IMR-90 (cell line): ENCODE measurements around the gene ELANE. TPM values are rescaled to one million over a fixed set of nuclear protein-coding genes. Genes with fewer than 3 reads are reported as not detected.

ENCODE experiments used
- ATAC-seq: fragments of 200-7000 bp; cut with Tn5 transposase; 2 replicates; pipeline ENCODE4 v1.9.1; 2020; ENCODE audit warnings: low read depth, mild to moderate bottlenecking, moderate library complexity
- BruUV-seq: library from RNA; stranded (reverse); fragments of 400-500 nt; replicated peaks from 2 replicates; lab custom pipeline; 2021; lab: Mats Ljungman, UMichigan
- CTCF ChIA-PET: fragments of 300-600 bp; formaldehyde crosslinking; extraction: SDS; loops from one replicate; lab custom pipeline; 2021; ENCODE audit warnings: antibody characterized with exemption; lab: Yijun Ruan, JAX
- POLR2A ChIA-PET: fragments of 300-600 bp; sonication (Branson Sonifier 250); formaldehyde crosslinking; loops from one replicate; lab custom pipeline; 2022; ENCODE audit warnings: antibody characterized with exemption; ENCODE audit not compliant: unreplicated experiment; lab: Charles Lee
- DNase-seq: peaks from one replicate; pipeline ENCODE4 v3.0.0; 2013
- H2AFZ ChIP-seq: replicated peaks from 2 replicates; pipeline ENCODE3; 2013; ENCODE audit warnings: low read length, mild to moderate bottlenecking; ENCODE audit not compliant: poor library complexity
- H2AK5ac ChIP-seq: 2 replicates; pipeline ENCODE4 v1.6.1; 2013; ENCODE audit warnings: low read depth, low read length, inconsistent platforms
- H2AK9ac ChIP-seq: replicated peaks from 2 replicates; pipeline ENCODE3; 2013; ENCODE audit warnings: mild to moderate bottlenecking, low read depth, low read length, moderate library complexity; ENCODE audit not compliant: poor library complexity
- H2BK120ac ChIP-seq: 2 replicates; pipeline ENCODE4 v1.6.1; 2013; ENCODE audit warnings: low read depth, low read length, inconsistent platforms
- H2BK15ac ChIP-seq: 3 replicates; pipeline ENCODE4 v1.6.1; 2013; ENCODE audit warnings: low read depth, low read length, inconsistent platforms
- H2BK20ac ChIP-seq: 2 replicates; pipeline ENCODE4 v1.6.1; 2013; ENCODE audit warnings: low read depth, mild to moderate bottlenecking, inconsistent platforms, low read length, moderate library complexity
- H2BK5ac ChIP-seq: 2 replicates; pipeline ENCODE4 v1.6.1; 2013; ENCODE audit warnings: mild to moderate bottlenecking, low read depth, low read length, inconsistent platforms; ENCODE audit not compliant: poor library complexity, severe bottlenecking
- H3K14ac ChIP-seq: replicated peaks from 2 replicates; pipeline ENCODE4 v1.6.1; 2013; ENCODE audit warnings: low read depth, low read length, inconsistent platforms
- H3K18ac ChIP-seq: 2 replicates; pipeline ENCODE4 v1.6.1; 2013; ENCODE audit warnings: low read depth, low read length, control low read depth
- H3K23ac ChIP-seq: 2 replicates; pipeline ENCODE4 v1.6.1; 2013; ENCODE audit warnings: low read depth, low read length, inconsistent platforms
- H3K27ac ChIP-seq: 2 replicates; pipeline ENCODE4 v1.5.1; 2013; ENCODE audit warnings: mild to moderate bottlenecking, control low read depth, low read length; ENCODE audit not compliant: insufficient read depth
- H3K27me3 ChIP-seq: 2 replicates; pipeline ENCODE4 v1.6.1; 2013; ENCODE audit warnings: low read length; ENCODE audit not compliant: control insufficient read depth, insufficient read depth
- H3K36me3 ChIP-seq: 2 replicates; pipeline ENCODE4 v1.6.1; 2013; ENCODE audit warnings: low read length, mixed read lengths; ENCODE audit not compliant: control insufficient read depth, insufficient read depth
- H3K4ac ChIP-seq: 2 replicates; pipeline ENCODE4 v1.6.1; 2013; ENCODE audit warnings: low read depth, low read length, inconsistent platforms
- H3K4me1 ChIP-seq: 2 replicates; pipeline ENCODE4 v1.6.1; 2013; ENCODE audit warnings: low read length, mixed read lengths; ENCODE audit not compliant: control insufficient read depth, insufficient read depth
- H3K4me2 ChIP-seq: 2 replicates; pipeline ENCODE4 v1.6.1; 2013; ENCODE audit warnings: low read depth, mild to moderate bottlenecking, control low read depth, low read length, moderate library complexity
- H3K4me3 ChIP-seq: 2 replicates; pipeline ENCODE4 v1.5.1; 2013; ENCODE audit warnings: low read depth, mild to moderate bottlenecking, control low read depth, low read length, moderate library complexity; ENCODE audit not compliant: insufficient read depth
- H3K56ac ChIP-seq: 2 replicates; pipeline ENCODE4 v1.6.1; 2013; ENCODE audit warnings: low read length, inconsistent platforms; ENCODE audit not compliant: insufficient read depth; ENCODE audit errors: extremely low read depth
- H3K79me1 ChIP-seq, 2 experiments: 2 replicates each; pipeline ENCODE4 v1.6.1; 2013; ENCODE audit warnings: low read length in 2 of 2, inconsistent platforms in 1 of 2, low read depth in 1 of 2
- H3K9ac ChIP-seq: 2 replicates; pipeline ENCODE4 v1.6.1; 2013; ENCODE audit warnings: low read depth, low read length, control low read depth
- H3K9me1 ChIP-seq: 2 replicates; pipeline ENCODE4 v1.6.1; 2013; ENCODE audit warnings: low read length, inconsistent platforms; ENCODE audit not compliant: insufficient read depth
- H3K9me3 ChIP-seq: 2 replicates; pipeline ENCODE4 v1.6.1; 2013; ENCODE audit warnings: low read length; ENCODE audit not compliant: control insufficient read depth, insufficient read depth
- H4K20me1 ChIP-seq: 2 replicates; pipeline ENCODE4 v1.6.1; 2013; ENCODE audit warnings: low read length, inconsistent platforms; ENCODE audit not compliant: insufficient read depth
- H4K5ac ChIP-seq: 2 replicates; pipeline ENCODE4 v1.6.1; 2013; ENCODE audit warnings: mild to moderate bottlenecking, low read depth, low read length, control low read depth
- H4K8ac ChIP-seq, 2 experiments: 2 replicates each; pipeline ENCODE4 v1.6.1; 2013; ENCODE audit warnings: low read depth in 2 of 2, low read length in 2 of 2, control low read depth in 1 of 2, inconsistent platforms in 1 of 2
- H4K91ac ChIP-seq: 2 replicates; pipeline ENCODE4 v1.6.1; 2013; ENCODE audit warnings: low read depth, low read length, inconsistent platforms; ENCODE audit not compliant: insufficient read depth
- BHLHE40 ChIP-seq: fragments of 150-350 bp; IDR thresholded peaks from 2 replicates; pipeline ENCODE4 v1.6.1; 2016; ENCODE audit warnings: mild to moderate bottlenecking, low read depth, low read length
- CEBPB ChIP-seq: IDR thresholded peaks from 2 replicates; pipeline ENCODE4 v1.6.1; 2012; ENCODE audit warnings: low read depth, low read length, improper control_type of control experiment
- CHD1 ChIP-seq: IDR thresholded peaks from 2 replicates; pipeline ENCODE4 v1.6.1; 2012; ENCODE audit warnings: low read depth, low read length, improper control_type of control experiment
- CTCF ChIP-seq: conservative IDR thresholded peaks from 2 replicates; pipeline ENCODE4 v1.5.1; 2012; ENCODE audit warnings: mild to moderate bottlenecking, low read depth, low read length, improper control_type of control experiment
- FOS ChIP-seq: fragments of 150-350 bp; IDR thresholded peaks from 2 replicates; pipeline ENCODE4 v1.6.1; 2016; ENCODE audit warnings: low read depth, low read length
- MAFK ChIP-seq: IDR thresholded peaks from 2 replicates; pipeline ENCODE4 v1.6.1; 2012; ENCODE audit warnings: low read depth, low read length, improper control_type of control experiment
- MAZ ChIP-seq: IDR thresholded peaks from 2 replicates; pipeline ENCODE4 v1.6.1; 2012; ENCODE audit warnings: low read depth, mild to moderate bottlenecking, low read length, improper control_type of control experiment, moderate library complexity, borderline replicate concordance
- MXI1 ChIP-seq: IDR thresholded peaks from 2 replicates; pipeline ENCODE4 v1.6.1; 2012; ENCODE audit warnings: low read depth, mild to moderate bottlenecking, low read length, moderate library complexity, borderline replicate concordance
- NFE2L2 ChIP-seq: fragments of 150-350 bp; IDR thresholded peaks from 2 replicates; pipeline ENCODE4 v1.6.1; 2016; ENCODE audit warnings: low read depth, mild to moderate bottlenecking, low read length
- POLR2A ChIP-seq: IDR thresholded peaks from 2 replicates; pipeline ENCODE4 v1.6.1; 2012; ENCODE audit warnings: mild to moderate bottlenecking, low read depth, low read length
- RAD21 ChIP-seq: IDR thresholded peaks from 2 replicates; pipeline ENCODE4 v1.6.1; 2012; ENCODE audit warnings: low read length, improper control_type of control experiment
- RCOR1 ChIP-seq: IDR thresholded peaks from 2 replicates; pipeline ENCODE4 v1.6.1; 2012; ENCODE audit warnings: mild to moderate bottlenecking, low read length, improper control_type of control experiment; ENCODE audit not compliant: insufficient replicate concordance
- RFX5 ChIP-seq: IDR thresholded peaks from 2 replicates; pipeline ENCODE4 v1.8.0; 2012; ENCODE audit warnings: low read depth, mild to moderate bottlenecking, low read length, moderate library complexity
- SMC3 ChIP-seq: fragments of 150-350 bp; IDR thresholded peaks from 2 replicates; pipeline ENCODE4 v1.6.1; 2016; ENCODE audit warnings: low read depth, mild to moderate bottlenecking, antibody characterized with exemption, low read length, moderate library complexity
- USF2 ChIP-seq: fragments of 150-350 bp; IDR thresholded peaks from 2 replicates; pipeline ENCODE4 v1.6.1; 2017; ENCODE audit warnings: mild to moderate bottlenecking, antibody characterized with exemption, low read length, low read depth
- WGBS, 2 experiments: methylation state at CpG; one replicate each; pipeline versions ENCODE4 v1.1.5 to v1.1.7; 2013; ENCODE audit warnings: missing lambda C conversion rate in 2 of 2; ENCODE audit not compliant: insufficient read length in 1 of 2; ENCODE audit errors: extremely low coverage in 2 of 2; 5-methylcytosine and 5-hydroxymethylcytosine counted together
- dilution Hi-C: fragments of 300-500 bp; cut with HindIII; formaldehyde crosslinking; loops from one replicate; pipeline ENCODE4 v1.14.3; 2018; ENCODE audit warnings: low sequenced_read_pairs; ENCODE audit not compliant: unreplicated experiment
- in situ Hi-C: fragments of 300-500 bp; cut with MboI; formaldehyde crosslinking; loops from 3 replicates; pipeline ENCODE4 v1.14.3; 2019; ENCODE audit warnings: low sequenced_read_pairs, inconsistent platforms, mixed read lengths
- intact Hi-C: fragments of 100-400 bp; cut with micrococcal nuclease; formaldehyde crosslinking; loops from 2 replicates; pipeline ENCODE4 v1.10.0; 2022
- polyA plus RNA-seq, 3 experiments: library from polyadenylated mRNA; depleted of rRNA; stranded (reverse); fragments of >200 nt; gene quantifications; 2 replicates each; pipeline ENCODE4 v1.2.3, GENCODE V29; 2012; ENCODE audit warnings: low replicate concordance in 1 of 3
- total RNA-seq: library from RNA; depleted of rRNA; stranded (reverse); fragments of >200 nt; gene quantifications from 2 replicates; pipeline ENCODE4 v1.2.3, GENCODE V29; 2012
- TF ChIP-seq, protein P1 (sequence below): fragments of 150-350 bp; IDR thresholded peaks from 2 replicates; pipeline ENCODE4 v1.6.1; 2016; ENCODE audit warnings: low read depth, mild to moderate bottlenecking, low read length, moderate library complexity, borderline replicate concordance

The ELANE gene
- total and polyA plus RNA-seq, 2 of the 4 experiments (the other 2 are of a cell fraction), result 0.27 TPM; not detected in 1

- ChIA-PET CTCF (no interaction called here), POLR2A (no interaction called here)
- Histone ChIP-seq H3K27ac (no peak overlapping the region), H4K8ac (no peak overlapping the region), H2BK5ac (no peak overlapping the region), H3K9me3 (no peaks in the 10 kb centered on the region), H2AFZ (peak overlapping the region; percentile 43), H4K5ac (no peak overlapping the region), H2BK20ac (no peak overlapping the region), H2BK120ac (no peak overlapping the region), H4K20me1 (peaks cover 20% of the 10 kb centered on the region), H3K4me1 (peaks cover 22% of the 10 kb centered on the region), H3K27me3 (no peaks in the 10 kb centered on the region), H3K79me1 (peaks cover 5 to 21% of the 10 kb centered on the region in 2 experiments; a peak in 2 of 4 replicates), H3K36me3 (peaks cover 44% of the 10 kb centered on the region), H2AK5ac (no peak overlapping the region), H2AK9ac (peak overlapping the region; percentile 42), H3K56ac (no peak overlapping the region), H2BK15ac (no peak overlapping the region), H3K4me2 (no peak overlapping the region), H3K23ac (no peak overlapping the region), H3K14ac (no peak overlapping the region), H3K9me1 (no peaks in the 10 kb centered on the region; the same call in 1 of the 2 replicates), H3K4me3 (no peak overlapping the region), H3K9ac (no peak overlapping the region), H3K18ac (no peak overlapping the region), H4K91ac (no peak overlapping the region), H3K4ac (peak overlapping the region; percentile 27; the same call in 1 of the 2 replicates)
- WGBS, 2 experiments, result 80% methylated on average over 4 of the region's 27 CpGs; no CpG with 5 or more reads in 1 of the 2 experiments
- ATAC-seq, result peak; percentile 47
- dilution Hi-C loops (no loop called here), intact Hi-C loops (no loop called here), in situ Hi-C loops (no loop called here)
- TF ChIP-seq MAZ (no peak), CEBPB (no peak), USF2 (no peak), BHLHE40 (no peak), MAFK (no peak), MXI1 (no peak), CHD1 (no peak), NFE2L2 (no peak), SMC3 (no peak), RFX5 (no peak), POLR2A (no peak), CTCF (no peak), RCOR1 (no peak), RAD21 (no peak), FOS (no peak)
- TF ChIP-seq, protein P1, sequence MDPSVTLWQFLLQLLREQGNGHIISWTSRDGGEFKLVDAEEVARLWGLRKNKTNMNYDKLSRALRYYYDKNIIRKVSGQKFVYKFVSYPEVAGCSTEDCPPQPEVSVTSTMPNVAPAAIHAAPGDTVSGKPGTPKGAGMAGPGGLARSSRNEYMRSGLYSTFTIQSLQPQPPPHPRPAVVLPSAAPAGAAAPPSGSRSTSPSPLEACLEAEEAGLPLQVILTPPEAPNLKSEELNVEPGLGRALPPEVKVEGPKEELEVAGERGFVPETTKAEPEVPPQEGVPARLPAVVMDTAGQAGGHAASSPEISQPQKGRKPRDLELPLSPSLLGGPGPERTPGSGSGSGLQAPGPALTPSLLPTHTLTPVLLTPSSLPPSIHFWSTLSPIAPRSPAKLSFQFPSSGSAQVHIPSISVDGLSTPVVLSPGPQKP, result no peak
- no TSS peak for BruUV-seq
- peak; percentile 38 for DNase-seq
Observed at GRCh38 chr19:872266-872951, 20.3 kb downstream of the ELANE start.
